Activated T-helper 1 cell treated with Interleukin-2 at 50 U/mL for 16 hours (primary cell): ENCODE results near the gene COPG2.

ENCODE experiments used
- DNase-seq: peaks from one replicate; pipeline ENCODE4 v3.0.0-alpha.2; 2020; ENCODE audit warnings: low read depth

Gene COPG2

GRCh38 chr7:130500463-130500862 lies 168.1 kb downstream of the COPG2 start:
- no peak for DNase-seq

GRCh38 chr7:130494431-130494858 lies 174.1 kb downstream of the COPG2 start:
- no peak for DNase-seq

GRCh38 chr7:130493275-130493873 lies 175.2 kb downstream of the COPG2 start:
- DNase-seq = no peak

GRCh38 chr7:130492523-130493274 lies 175.8 kb downstream of the COPG2 start:
- DNase-seq = no peak

GRCh38 chr7:130491841-130492522 lies 176.6 kb downstream of the COPG2 start, which contains the start of gene MEST:
Gene MEST (plus strand): TSS chr7:130492085. CDS start chr7:130492314, 229 bp downstream.
- DNase-seq = no peak

- DNase-seq = no peak
These were observed 177.4 kb downstream of the COPG2 start for GRCh38 chr7:130490888-130491804.

- DNase-seq = no peak
These were observed 178.2 kb downstream of the COPG2 start for GRCh38 chr7:130490311-130490791.

- no peak for DNase-seq
These were observed 179.2 kb downstream of the COPG2 start for GRCh38 chr7:130489140-130489983.

GRCh38 chr7:130488392-130489139 lies 180.0 kb downstream of the COPG2 start:
- no peak for DNase-seq

GRCh38 chr7:130486954-130487436 lies 181.6 kb downstream of the COPG2 start:
- DNase-seq = no peak

- peak; percentile 20 for DNase-seq
These were observed 182.2 kb downstream of the COPG2 start for GRCh38 chr7:130486114-130486953.

- no peak for DNase-seq
These were observed 182.8 kb downstream of the COPG2 start for GRCh38 chr7:130485734-130486113.

- no peak for DNase-seq
These were observed 185.5 kb downstream of the COPG2 start for GRCh38 chr7:130483031-130483430.

- no peak for DNase-seq
These were observed 186.7 kb downstream of the COPG2 start for GRCh38 chr7:130481898-130482297.

- DNase-seq = no peak
These were observed 188.7 kb downstream of the COPG2 start for GRCh38 chr7:130479716-130480400.

GRCh38 chr7:130478991-130479390 lies 189.6 kb downstream of the COPG2 start:
- DNase-seq = no peak

GRCh38 chr7:130476297-130477150 lies 192.0 kb downstream of the COPG2 start:
- no peak for DNase-seq
